ENCODE data around the gene STAT4. TPM values are rescaled to one million over a fixed set of nuclear protein-coding genes. Genes with fewer than 3 reads are reported as not detected.

The STAT4 gene
- total and polyA plus RNA-seq, 11 donors, result 0.32 to 21.5 (median 1.9) TPM

DNA sequence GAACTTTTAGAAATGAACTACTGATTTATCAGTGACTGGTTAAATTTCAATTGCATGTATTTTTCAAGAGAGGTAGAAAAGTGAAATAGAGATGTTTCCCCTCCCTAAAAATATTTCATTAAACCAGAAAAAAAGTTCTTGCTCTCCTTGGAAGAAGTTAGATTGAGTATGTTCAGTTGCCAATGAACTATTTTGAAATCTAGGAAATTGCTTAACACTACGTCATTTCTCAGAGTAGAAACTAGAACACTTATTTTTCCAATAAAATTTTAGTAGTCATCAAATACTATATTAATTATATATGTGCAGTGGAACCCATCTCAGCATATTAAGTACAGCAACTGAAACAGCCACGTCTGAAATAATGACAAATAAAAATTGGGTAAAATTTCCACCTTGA lies 85.0 kb downstream of the STAT4 start:
- no peaks in the 10 kb centered on the region for H3K27me3 ChIP-seq
- 56 to 78% (median 74%) methylated on average over 2 of the region's 2 CpGs for WGBS, 4 donors
- intact Hi-C loops (cut with DNase I), result no loop called here
- no peaks in the 10 kb centered on the region for H3K9me3 ChIP-seq
- DNase-seq (no peak), ATAC-seq (no peak)
- H3K36me3 ChIP-seq, result peaks cover 0 to 6% (median 0%) of the 10 kb centered on the region in 9 donors
- H3K4me3 ChIP-seq, result peak overlapping the region in 1 of 12 donors; percentile 33
- no peak for TF ChIP-seq POLR2A (IDR thresholded peaks at IDR 0.05)
- peaks cover 0 to 14% (median 0%) of the 10 kb centered on the region in 12 donors for H3K4me1 ChIP-seq
- H3K27ac ChIP-seq, result peak overlapping the region in 1 of 12 donors; percentile 70

DNA sequence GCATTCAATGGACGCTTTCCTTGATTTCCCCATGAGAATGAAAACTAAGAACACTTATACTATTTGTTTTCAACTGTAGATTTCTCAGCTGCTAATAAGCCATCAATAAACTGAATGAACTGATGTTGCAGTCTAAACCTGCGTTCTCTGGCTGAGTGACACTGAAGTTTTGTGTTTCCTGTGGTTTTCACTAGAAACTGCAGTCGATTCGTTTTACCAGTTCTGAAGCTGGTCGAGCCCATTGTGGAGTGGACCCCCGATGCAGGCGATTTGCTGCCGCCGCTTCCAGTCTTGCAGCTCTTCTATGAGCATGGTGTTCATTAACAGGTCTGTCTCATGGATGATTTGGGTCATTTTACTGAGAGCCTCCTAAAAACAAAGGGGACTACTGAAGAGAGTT lies 86.2 kb downstream of the STAT4 start:
- Histone ChIP-seq H3K27me3 (no peaks in the 10 kb centered on the region), H3K4me1 (peaks cover 0 to 14% (median 0%) of the 10 kb centered on the region in 12 donors), H3K4me3 (peak overlapping the region in 1 of 12 donors; percentile 33), H3K36me3 (peaks cover 0 to 6% (median 0%) of the 10 kb centered on the region in 9 donors), H3K9me3 (no peaks in the 10 kb centered on the region), H3K27ac (peak overlapping the region in 1 of 12 donors; percentile 70)
- TF ChIP-seq, protein P1, sequence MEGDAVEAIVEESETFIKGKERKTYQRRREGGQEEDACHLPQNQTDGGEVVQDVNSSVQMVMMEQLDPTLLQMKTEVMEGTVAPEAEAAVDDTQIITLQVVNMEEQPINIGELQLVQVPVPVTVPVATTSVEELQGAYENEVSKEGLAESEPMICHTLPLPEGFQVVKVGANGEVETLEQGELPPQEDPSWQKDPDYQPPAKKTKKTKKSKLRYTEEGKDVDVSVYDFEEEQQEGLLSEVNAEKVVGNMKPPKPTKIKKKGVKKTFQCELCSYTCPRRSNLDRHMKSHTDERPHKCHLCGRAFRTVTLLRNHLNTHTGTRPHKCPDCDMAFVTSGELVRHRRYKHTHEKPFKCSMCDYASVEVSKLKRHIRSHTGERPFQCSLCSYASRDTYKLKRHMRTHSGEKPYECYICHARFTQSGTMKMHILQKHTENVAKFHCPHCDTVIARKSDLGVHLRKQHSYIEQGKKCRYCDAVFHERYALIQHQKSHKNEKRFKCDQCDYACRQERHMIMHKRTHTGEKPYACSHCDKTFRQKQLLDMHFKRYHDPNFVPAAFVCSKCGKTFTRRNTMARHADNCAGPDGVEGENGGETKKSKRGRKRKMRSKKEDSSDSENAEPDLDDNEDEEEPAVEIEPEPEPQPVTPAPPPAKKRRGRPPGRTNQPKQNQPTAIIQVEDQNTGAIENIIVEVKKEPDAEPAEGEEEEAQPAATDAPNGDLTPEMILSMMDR (IDR thresholded peaks at IDR 0.05), result no peak
- no peak for TF ChIP-seq POLR2A (IDR thresholded peaks at IDR 0.05)
- intact Hi-C loops (cut with DNase I), result no loop called here
- 88 to 93% (median 91%) methylated on average over 9 of the region's 9 CpGs for WGBS, 4 donors
- no peak for DNase-seq
- ATAC-seq, result no peak

DNA sequence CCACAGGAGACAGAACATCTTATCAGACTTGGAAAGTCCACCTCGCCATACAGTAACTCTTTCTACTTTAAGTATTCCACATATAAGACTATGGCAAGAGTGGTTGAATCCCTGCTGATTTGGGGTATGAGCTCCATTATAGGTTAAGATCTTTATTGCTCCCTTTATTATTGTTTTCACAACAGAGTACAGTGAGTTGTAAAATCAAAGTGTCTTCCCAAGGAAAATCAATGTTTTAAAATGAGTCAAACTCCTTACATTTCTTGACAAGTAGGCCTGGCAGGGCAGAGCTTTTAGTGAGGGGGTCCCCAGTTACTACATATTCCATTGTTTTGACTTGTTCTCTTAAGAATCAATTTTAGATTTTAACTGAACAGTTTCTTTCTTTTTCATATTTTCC lies 87.2 kb downstream of the STAT4 start:
- intact Hi-C loops (cut with DNase I), result no loop called here
- 83 to 94% (median 86%) methylated on average over 1 of the region's 1 CpG for WGBS, 4 donors
- Histone ChIP-seq H3K9me3 (no peaks in the 10 kb centered on the region), H3K4me3 (no peak overlapping the region), H3K27me3 (no peaks in the 10 kb centered on the region), H3K4me1 (peaks cover 0 to 14% (median 0%) of the 10 kb centered on the region in 12 donors), H3K36me3 (peaks cover 0 to 6% (median 0%) of the 10 kb centered on the region in 9 donors), H3K27ac (no peak overlapping the region)
- no peak for ATAC-seq
- no peak for DNase-seq
- no peak for TF ChIP-seq POLR2A (IDR thresholded peaks at IDR 0.05)
- TF ChIP-seq, protein P1 (IDR thresholded peaks at IDR 0.05), result no peak

DNA sequence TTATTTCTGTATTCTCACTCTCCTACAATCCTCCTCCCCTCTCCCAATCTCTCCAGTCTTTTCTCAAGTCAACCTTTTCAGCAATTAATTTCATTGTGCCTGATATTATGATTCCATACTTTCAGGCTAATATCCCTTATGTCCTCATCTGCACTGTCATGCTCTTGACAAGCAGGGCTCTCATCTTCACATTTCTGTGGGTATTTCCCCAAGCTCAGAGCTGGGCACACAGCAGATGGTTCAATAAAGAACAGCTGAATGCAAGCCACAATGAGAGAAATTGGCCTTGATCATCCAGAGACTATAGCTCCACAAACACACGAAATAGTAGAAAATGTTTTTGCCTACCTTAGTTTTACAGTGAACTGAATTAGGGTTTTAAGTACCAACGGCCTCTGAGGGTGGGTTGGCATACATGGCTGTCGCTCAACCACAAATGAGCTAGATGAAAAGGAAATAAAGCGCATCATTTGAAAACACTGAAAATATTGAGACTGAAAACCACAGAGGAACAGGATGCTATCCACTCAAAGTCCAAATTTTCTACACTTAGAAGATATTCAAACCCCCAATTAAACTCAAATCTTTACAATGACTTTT lies 89.3 kb downstream of the STAT4 start:
- H3K9me3 ChIP-seq, result no peaks in the 10 kb centered on the region
- 86 to 96% (median 96%) methylated on average over 4 of the region's 4 CpGs for WGBS, 4 donors
- no peak for TF ChIP-seq POLR2A (IDR thresholded peaks at IDR 0.05)
- TF ChIP-seq, protein P1 (IDR thresholded peaks at IDR 0.05), result no peak
- no peak for DNase-seq
- no peak overlapping the region for H3K4me3 ChIP-seq
- peak overlapping the region in 1 of 12 donors; percentile 38 for H3K27ac ChIP-seq
- no peak for ATAC-seq
- H3K4me1 ChIP-seq, result peaks cover 0 to 23% (median 0%) of the 10 kb centered on the region in 12 donors
- H3K27me3 ChIP-seq, result no peaks in the 10 kb centered on the region
- intact Hi-C loops (cut with DNase I), result no loop called here
- H3K36me3 ChIP-seq, result peaks cover 0 to 6% (median 0%) of the 10 kb centered on the region in 9 donors

Measured in heart left ventricle (tissue), 16 donors.